WTC11 (cell line): ENCODE measurements around the gene PDK1. TPM values are rescaled to one million over a fixed set of nuclear protein-coding genes. Genes with fewer than 3 reads are reported as not detected.

ENCODE experiments used
- ATAC-seq: fragments of 200-7000 bp; cut with Tn5 transposase; 2 replicates; pipeline ENCODE4 v1.10.0; 2021; ENCODE audit warnings: mild to moderate bottlenecking, moderate library complexity
- CTCF ChIA-PET: fragments of 300-600 bp; sonication (Branson Sonifier 250); formaldehyde crosslinking; loops from one replicate; lab custom pipeline; 2021; ENCODE audit warnings: antibody characterized with exemption; lab: Charles Lee
- POLR2A ChIA-PET: fragments of 350-600 bp; sonication (Branson Sonifier 250); formaldehyde crosslinking; loops from one replicate; lab custom pipeline; 2021; ENCODE audit warnings: antibody characterized with exemption; lab: Charles Lee
- DNase-seq: peaks from one replicate; pipeline ENCODE4 v3.0.0; 2021; ENCODE audit warnings: low spot score
- H3K27ac Mint-ChIP-seq: 2 replicates; pipeline ENCODE4 v1.8.0; 2021; ENCODE audit warnings: mixed read lengths
- H3K27me3 Mint-ChIP-seq: 2 replicates; pipeline ENCODE4 v1.8.0; 2021; ENCODE audit warnings: low read depth, mild to moderate bottlenecking, moderate library complexity, mixed read lengths
- H3K36me3 Mint-ChIP-seq: 2 replicates; pipeline ENCODE4 v1.8.0; 2021; ENCODE audit warnings: mixed read lengths
- H3K4me1 Mint-ChIP-seq: 2 replicates; pipeline ENCODE4 v1.8.0; 2022; ENCODE audit warnings: mixed read lengths
- H3K4me3 Mint-ChIP-seq: 2 replicates; pipeline ENCODE4 v1.8.0; 2021; ENCODE audit warnings: mild to moderate bottlenecking, moderate library complexity, mixed read lengths
- H3K9me3 Mint-ChIP-seq: 2 replicates; pipeline ENCODE4 v1.8.0; 2021; ENCODE audit warnings: mixed read lengths
- CTCF ChIP-seq: fragments of 200-600 bp; IDR thresholded peaks from 2 replicates; pipeline ENCODE4 v1.8.0; 2022; ENCODE audit warnings: antibody characterized with exemption
- E2F1 ChIP-seq: sonication (generic); formaldehyde crosslinking; IDR thresholded peaks from 2 replicates; pipeline ENCODE4 v1.8.0; 2022; ENCODE audit warnings: mild to moderate bottlenecking, missing genetic modification reagents
- FOXK1 ChIP-seq: sonication (generic); formaldehyde crosslinking; IDR thresholded peaks from 2 replicates; pipeline ENCODE4 v1.8.0; 2022; ENCODE audit warnings: mild to moderate bottlenecking, moderate library complexity, missing genetic modification reagents
- FOXP1 ChIP-seq: sonication (generic); formaldehyde crosslinking; IDR thresholded peaks from 2 replicates; pipeline ENCODE4 v1.8.0; 2022; ENCODE audit warnings: missing genetic modification reagents, mild to moderate bottlenecking, moderate library complexity, borderline replicate concordance
- JUN ChIP-seq: sonication (generic); formaldehyde crosslinking; IDR thresholded peaks from 2 replicates; pipeline ENCODE4 v1.8.0; 2023; ENCODE audit warnings: mild to moderate bottlenecking, missing genetic modification reagents
- NFYB ChIP-seq: sonication (generic); formaldehyde crosslinking; conservative IDR thresholded peaks from 2 replicates; pipeline ENCODE4 v1.8.0; 2022; ENCODE audit warnings: low read depth, missing genetic modification reagents
- NR3C1 ChIP-seq: sonication (generic); formaldehyde crosslinking; conservative IDR thresholded peaks from 2 replicates; pipeline ENCODE4 v1.8.1; 2023; ENCODE audit warnings: low read depth, mild to moderate bottlenecking, missing genetic modification reagents
- SMAD4 ChIP-seq: sonication (generic); formaldehyde crosslinking; IDR thresholded peaks from 2 replicates; pipeline ENCODE4 v1.8.0; 2022; ENCODE audit warnings: mild to moderate bottlenecking, missing genetic modification reagents
- USF1 ChIP-seq: sonication (generic); formaldehyde crosslinking; IDR thresholded peaks from 2 replicates; pipeline ENCODE4 v1.8.0; 2022; ENCODE audit warnings: mild to moderate bottlenecking, missing genetic modification reagents
- ZNF138 ChIP-seq: sonication (generic); formaldehyde crosslinking; conservative IDR thresholded peaks from 2 replicates; pipeline ENCODE4 v1.8.1; 2022; ENCODE audit warnings: mild to moderate bottlenecking, moderate library complexity, missing genetic modification reagents
- ZNF317 ChIP-seq: sonication (generic); formaldehyde crosslinking; IDR thresholded peaks from 2 replicates; pipeline ENCODE4 v1.8.1; 2023; ENCODE audit warnings: low read depth, mild to moderate bottlenecking, moderate library complexity, missing genetic modification reagents, borderline replicate concordance
- ZNF532 ChIP-seq: fragments of 250-450 bp; sonication (Bioruptor Pico); IDR thresholded peaks from 2 replicates; pipeline ENCODE4 v1.9.0; 2021; ENCODE audit warnings: mild to moderate bottlenecking, borderline replicate concordance
- total RNA-seq: library from RNA; stranded (reverse); gene quantifications from 3 replicates; pipeline ENCODE4 v1.2.3, GENCODE V29; 2021
- TF ChIP-seq, protein P1 (sequence below): fragments of 250-450 bp; sonication (Bioruptor Pico); IDR thresholded peaks from 2 replicates; pipeline ENCODE4 v1.9.0; 2021; ENCODE audit warnings: mild to moderate bottlenecking
- TF ChIP-seq, protein P2 (sequence below): fragments of 250-450 bp; sonication (Bioruptor Pico); IDR thresholded peaks from 2 replicates; pipeline ENCODE4 v2.1.2; 2022; ENCODE audit warnings: mild to moderate bottlenecking, moderate library complexity
- TF ChIP-seq, protein P3 (sequence below): fragments of 250-450 bp; sonication (Bioruptor Pico); IDR thresholded peaks from 2 replicates; pipeline ENCODE4 v1.9.0; 2021; ENCODE audit warnings: mild to moderate bottlenecking
- TF ChIP-seq, protein P4 (sequence below): sonication (generic); formaldehyde crosslinking; IDR thresholded peaks from 2 replicates; pipeline ENCODE4 v1.8.1; 2023; ENCODE audit warnings: mild to moderate bottlenecking, missing genetic modification reagents

Gene PDK1
- total RNA-seq, 1 experiment from 2014 or later, result 22.9 TPM

DNA sequence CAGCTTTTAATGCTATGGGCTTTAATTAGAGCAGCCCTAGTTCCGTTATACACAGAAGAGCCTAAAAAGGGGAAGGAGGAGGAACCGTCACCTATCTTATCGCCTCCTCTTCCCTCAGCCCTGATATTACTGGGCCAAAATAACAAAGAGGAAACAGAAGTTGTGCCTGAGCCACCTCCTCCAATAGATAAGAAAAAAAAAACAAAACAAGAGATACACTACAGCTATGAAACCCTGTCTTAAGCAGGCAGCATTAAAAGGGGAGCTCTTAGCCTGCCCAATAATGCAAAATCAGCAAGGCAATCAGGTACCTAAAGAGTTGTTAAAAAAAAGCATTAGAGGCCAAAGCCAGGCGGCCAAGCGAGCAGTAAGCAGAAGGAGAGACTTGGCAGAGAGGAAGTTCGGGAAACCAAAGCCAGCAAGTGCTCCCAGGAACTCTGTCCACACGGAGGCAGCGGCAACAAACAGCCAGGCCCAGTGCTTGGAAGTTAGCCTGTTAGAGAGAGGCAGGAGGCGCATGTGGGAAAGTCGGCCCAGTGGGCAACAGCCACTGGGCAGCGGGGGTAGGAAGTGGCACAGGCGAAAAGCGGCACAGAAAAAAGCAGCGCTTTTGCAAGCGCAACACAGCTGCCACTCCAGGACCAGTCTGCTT lies 41.8 kb upstream of the PDK1 start:
- Mint-ChIP-seq H3K9me3 (peaks cover 80% of the 10 kb centered on the region), H3K27ac (no peak overlapping the region), H3K27me3 (no peaks in the 10 kb centered on the region), H3K4me1 (peaks cover 9% of the 10 kb centered on the region; the same call in 1 of the 2 replicates), H3K4me3 (no peak overlapping the region), H3K36me3 (peaks cover 54% of the 10 kb centered on the region)
- ChIA-PET CTCF (no interaction called here), POLR2A (no interaction called here)
- DNase-seq (no peak), ATAC-seq (peak; percentile 61)
- TF ChIP-seq FOXP1 (CRISPR knock-in tag), result no peak
- TF ChIP-seq ZNF317 (CRISPR knock-in tag), result no peak
- TF ChIP-seq NFYB, result no peak
- no peak for TF ChIP-seq FOXK1
- no peak for TF ChIP-seq SMAD4
- no peak for TF ChIP-seq ZNF138
- no peak for TF ChIP-seq CTCF
- no peak for TF ChIP-seq E2F1
- TF ChIP-seq NR3C1 (CRISPR knock-in tag), result no peak
- no peak for TF ChIP-seq ZNF532 (CRISPR knock-in tag)
- no peak for TF ChIP-seq JUN
- TF ChIP-seq, protein P1, sequence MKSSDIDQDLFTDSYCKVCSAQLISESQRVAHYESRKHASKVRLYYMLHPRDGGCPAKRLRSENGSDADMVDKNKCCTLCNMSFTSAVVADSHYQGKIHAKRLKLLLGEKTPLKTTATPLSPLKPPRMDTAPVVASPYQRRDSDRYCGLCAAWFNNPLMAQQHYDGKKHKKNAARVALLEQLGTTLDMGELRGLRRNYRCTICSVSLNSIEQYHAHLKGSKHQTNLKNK (CRISPR knock-in tag), result no peak

GRCh38 chr2:172516299-172516698 lies 39.6 kb upstream of the PDK1 start:
- no peak for DNase-seq
- Mint-ChIP-seq H3K27ac (no peak overlapping the region), H3K27me3 (no peaks in the 10 kb centered on the region; the same call in 1 of the 2 replicates), H3K4me3 (no peak overlapping the region), H3K36me3 (peaks cover 64% of the 10 kb centered on the region), H3K9me3 (peaks cover 92% of the 10 kb centered on the region), H3K4me1 (peaks cover 9% of the 10 kb centered on the region; the same call in 1 of the 2 replicates)
- no peak for ATAC-seq
- POLR2A ChIA-PET, result no interaction called here
- CTCF ChIA-PET, result no interaction called here
- TF ChIP-seq, protein P2, sequence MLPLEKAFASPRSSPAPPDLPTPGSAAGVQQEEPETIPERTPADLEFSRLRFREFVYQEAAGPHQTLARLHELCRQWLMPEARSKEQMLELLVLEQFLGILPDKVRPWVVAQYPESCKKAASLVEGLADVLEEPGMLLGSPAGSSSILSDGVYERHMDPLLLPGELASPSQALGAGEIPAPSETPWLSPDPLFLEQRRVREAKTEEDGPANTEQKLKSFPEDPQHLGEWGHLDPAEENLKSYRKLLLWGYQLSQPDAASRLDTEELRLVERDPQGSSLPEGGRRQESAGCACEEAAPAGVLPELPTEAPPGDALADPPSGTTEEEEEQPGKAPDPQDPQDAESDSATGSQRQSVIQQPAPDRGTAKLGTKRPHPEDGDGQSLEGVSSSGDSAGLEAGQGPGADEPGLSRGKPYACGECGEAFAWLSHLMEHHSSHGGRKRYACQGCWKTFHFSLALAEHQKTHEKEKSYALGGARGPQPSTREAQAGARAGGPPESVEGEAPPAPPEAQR (CRISPR knock-in tag), result no peak
- TF ChIP-seq USF1 (CRISPR knock-in tag) (no peak), FOXK1 (no peak)
- TF ChIP-seq, protein P3, sequence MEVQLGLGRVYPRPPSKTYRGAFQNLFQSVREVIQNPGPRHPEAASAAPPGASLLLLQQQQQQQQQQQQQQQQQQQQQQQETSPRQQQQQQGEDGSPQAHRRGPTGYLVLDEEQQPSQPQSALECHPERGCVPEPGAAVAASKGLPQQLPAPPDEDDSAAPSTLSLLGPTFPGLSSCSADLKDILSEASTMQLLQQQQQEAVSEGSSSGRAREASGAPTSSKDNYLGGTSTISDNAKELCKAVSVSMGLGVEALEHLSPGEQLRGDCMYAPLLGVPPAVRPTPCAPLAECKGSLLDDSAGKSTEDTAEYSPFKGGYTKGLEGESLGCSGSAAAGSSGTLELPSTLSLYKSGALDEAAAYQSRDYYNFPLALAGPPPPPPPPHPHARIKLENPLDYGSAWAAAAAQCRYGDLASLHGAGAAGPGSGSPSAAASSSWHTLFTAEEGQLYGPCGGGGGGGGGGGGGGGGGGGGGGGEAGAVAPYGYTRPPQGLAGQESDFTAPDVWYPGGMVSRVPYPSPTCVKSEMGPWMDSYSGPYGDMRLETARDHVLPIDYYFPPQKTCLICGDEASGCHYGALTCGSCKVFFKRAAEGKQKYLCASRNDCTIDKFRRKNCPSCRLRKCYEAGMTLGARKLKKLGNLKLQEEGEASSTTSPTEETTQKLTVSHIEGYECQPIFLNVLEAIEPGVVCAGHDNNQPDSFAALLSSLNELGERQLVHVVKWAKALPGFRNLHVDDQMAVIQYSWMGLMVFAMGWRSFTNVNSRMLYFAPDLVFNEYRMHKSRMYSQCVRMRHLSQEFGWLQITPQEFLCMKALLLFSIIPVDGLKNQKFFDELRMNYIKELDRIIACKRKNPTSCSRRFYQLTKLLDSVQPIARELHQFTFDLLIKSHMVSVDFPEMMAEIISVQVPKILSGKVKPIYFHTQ (CRISPR knock-in tag), result no peak
- TF ChIP-seq, protein P4, sequence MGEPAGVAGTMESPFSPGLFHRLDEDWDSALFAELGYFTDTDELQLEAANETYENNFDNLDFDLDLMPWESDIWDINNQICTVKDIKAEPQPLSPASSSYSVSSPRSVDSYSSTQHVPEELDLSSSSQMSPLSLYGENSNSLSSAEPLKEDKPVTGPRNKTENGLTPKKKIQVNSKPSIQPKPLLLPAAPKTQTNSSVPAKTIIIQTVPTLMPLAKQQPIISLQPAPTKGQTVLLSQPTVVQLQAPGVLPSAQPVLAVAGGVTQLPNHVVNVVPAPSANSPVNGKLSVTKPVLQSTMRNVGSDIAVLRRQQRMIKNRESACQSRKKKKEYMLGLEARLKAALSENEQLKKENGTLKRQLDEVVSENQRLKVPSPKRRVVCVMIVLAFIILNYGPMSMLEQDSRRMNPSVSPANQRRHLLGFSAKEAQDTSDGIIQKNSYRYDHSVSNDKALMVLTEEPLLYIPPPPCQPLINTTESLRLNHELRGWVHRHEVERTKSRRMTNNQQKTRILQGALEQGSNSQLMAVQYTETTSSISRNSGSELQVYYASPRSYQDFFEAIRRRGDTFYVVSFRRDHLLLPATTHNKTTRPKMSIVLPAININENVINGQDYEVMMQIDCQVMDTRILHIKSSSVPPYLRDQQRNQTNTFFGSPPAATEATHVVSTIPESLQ (CRISPR knock-in tag), result no peak
